K562 treated with DMSO at 1 percent for 48 hours (cell line): Measurements from ENCODE around the gene SGCB. TPM values are rescaled to one million over a fixed set of nuclear protein-coding genes. Genes with fewer than 3 reads are reported as not detected.

Experiments
- total RNA-seq: library from RNA; unstranded; fragments of 300-600 nt; gene quantifications from 2 replicates; pipeline ENCODE4 v1.2.3, GENCODE V29; 2022; ENCODE audit warnings: low replicate concordance; ENCODE audit errors: extremely low read depth

Gene SGCB, protein sequence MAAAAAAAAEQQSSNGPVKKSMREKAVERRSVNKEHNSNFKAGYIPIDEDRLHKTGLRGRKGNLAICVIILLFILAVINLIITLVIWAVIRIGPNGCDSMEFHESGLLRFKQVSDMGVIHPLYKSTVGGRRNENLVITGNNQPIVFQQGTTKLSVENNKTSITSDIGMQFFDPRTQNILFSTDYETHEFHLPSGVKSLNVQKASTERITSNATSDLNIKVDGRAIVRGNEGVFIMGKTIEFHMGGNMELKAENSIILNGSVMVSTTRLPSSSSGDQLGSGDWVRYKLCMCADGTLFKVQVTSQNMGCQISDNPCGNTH
- total RNA-seq, result not detected in 2 replicates

DNA sequence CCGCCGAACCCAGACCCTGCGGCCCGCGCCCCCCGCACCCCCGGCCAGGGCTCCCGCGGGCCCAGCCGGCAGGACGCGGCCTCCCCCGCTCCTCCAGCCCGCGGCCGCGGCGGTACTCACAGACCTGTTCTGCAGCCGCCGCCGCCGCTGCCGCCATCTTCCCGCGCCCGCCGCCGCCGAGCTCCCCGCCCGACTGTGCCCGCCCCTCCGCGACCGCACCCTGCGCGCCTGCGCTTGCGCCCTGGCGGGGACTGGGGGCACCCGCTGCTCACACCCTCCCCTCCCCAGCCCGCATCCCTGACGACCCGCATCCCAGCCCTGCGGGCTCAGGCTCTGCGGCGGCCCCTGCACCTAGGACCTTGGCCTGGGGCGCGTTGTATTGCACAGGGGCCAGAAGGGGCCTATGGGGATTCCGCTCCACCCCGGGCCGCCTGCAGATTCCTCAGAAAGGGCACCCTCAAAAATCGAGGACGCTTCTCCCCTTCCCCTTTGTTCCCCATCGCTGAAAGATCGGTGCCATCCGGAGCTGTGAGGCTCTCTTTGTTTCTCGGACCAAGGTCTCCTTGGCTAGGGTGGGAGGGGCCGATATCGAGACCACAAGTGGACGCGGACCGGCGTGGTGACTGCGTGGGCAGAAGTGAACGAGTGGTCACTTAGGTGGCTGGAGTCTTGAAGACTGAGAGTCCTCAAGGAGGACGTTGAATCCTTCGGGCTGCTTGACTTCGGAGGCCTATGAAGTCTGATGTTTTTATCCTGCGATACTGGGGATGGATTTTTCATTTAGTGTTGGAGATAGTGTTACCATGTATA lies at the start of gene SGCB:
Gene SGCB, minus strand, starts transcription at position 197 of the 810 bp plus-strand sequence. Its CDS starts 40 bp downstream, at position 157.

GRCh38 chr4:52051213-52051614 lies 13.1 kb upstream of the SGCB start, which contains the start of gene SPATA18:
TSS of gene SPATA18 (plus strand) at chr4:52051304. CDS start at chr4:52051705, 401 bp downstream.

DNA sequence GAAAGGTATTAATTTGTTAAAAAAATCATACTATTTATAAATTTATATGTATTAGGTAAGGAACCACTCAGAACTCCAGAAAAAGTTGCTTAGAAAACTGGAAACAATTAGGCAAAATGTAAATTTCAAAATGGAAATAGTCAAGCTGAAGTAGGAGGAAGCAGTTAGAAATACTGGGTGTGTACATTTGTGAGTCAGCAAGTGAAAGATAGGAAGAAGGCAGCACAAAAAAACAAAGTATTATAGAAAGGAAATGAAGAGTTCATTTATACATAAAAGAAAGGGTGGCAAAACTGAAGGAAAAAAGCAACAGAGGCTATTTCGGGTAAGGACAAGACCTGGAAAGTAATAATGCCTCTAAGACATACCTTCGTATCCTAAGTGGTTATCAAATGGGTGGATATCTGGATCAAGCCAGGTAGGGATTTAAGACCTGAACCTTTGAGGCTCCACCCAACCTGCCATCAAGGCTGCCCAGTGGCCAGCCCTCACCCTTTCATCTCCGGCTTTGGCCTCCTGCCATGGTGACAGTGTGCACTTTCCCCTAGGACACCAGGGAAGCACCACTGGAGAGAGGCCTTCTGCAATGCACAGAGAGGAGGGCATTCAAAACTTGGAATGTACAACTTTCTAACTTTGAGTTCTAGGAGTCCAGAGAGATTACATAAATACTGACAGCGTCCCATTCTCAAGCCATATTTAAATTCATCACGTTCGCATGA lies 18.0 kb downstream of the SGCB start, which contains the start of gene LRRC66:
Gene LRRC66, minus strand, starts transcription at position 428 of the 722 bp plus-strand sequence. CDS start 2,750 bp downstream, outside the sequence.

Other genes with a start within 250 kb of the SGCB start
- gene DCUN1D4, start 195.1 kb downstream of the SGCB start, total RNA-seq, result not detected in 2 replicates
- not detected in 2 replicates for gene LRRC66, start 17.9 kb downstream of the SGCB start, total RNA-seq
- not detected in 2 replicates for gene SPATA18, start 13.0 kb upstream of the SGCB start, total RNA-seq